ENCODE measurements around the gene ZNF502.

The ZNF502 gene

DNA sequence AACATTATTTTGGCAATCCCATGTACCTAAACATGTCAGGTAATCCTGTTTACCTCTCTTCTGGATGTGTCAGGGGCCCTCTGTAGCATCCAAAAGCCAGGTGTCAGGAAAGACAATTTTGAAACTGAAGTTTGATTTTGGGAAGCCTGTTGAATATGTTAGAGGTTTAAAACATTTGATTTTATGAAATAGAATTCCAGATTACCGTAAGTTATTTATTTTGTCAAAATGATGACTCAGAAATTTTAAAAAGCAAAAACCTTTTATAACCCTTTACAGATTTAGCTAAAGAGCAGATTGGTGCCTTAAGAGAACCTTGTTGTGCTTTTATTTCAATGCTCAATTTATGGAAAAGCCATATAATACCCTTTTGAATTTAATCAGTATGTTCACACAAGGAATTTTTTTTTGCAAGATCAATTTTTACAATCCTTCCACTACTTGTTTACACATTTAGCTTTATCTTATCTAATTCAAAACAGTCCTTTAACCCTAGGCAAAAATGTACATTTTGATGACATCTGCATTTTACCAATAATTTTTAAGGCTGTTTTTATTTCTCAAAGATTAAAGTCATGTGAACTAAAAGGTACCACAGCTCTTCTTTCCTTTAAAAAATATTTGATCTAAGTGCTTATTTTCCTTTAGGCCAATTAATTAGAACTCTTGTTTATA lies 59.1 kb downstream of the ZNF502 start:
- DNase-seq (ENCODE audit: low read depth in 2 of 2), result no peak

GRCh38 chr3:44772099-44772442 lies 59.6 kb downstream of the ZNF502 start:
- no peak for DNase-seq (ENCODE audit: low read depth in 2 of 2)

Measured in activated CD8-positive, alpha-beta memory T cell treated with anti-CD3 and anti-CD28 coated beads for 4 hours (primary cell).